Osteocyte (in vitro differentiated cells): ENCODE data around the gene CAMSAP1. TPM values are rescaled to one million over a fixed set of nuclear protein-coding genes. Genes with fewer than 3 reads are reported as not detected.
"Not testable (repeated sequence)": the region's sequence is repeated elsewhere in the genome, so short reads cannot be mapped to it uniquely, and the experiment has no call there.

Source experiments
- DNase-seq: peaks from one replicate; pipeline ENCODE4 v3.0.0; 2021; ENCODE audit warnings: mixed read lengths; ENCODE audit not compliant: unreplicated experiment; ENCODE audit errors: extremely low spot score
- H3K27ac Mint-ChIP-seq: one replicate; pipeline ENCODE4 v1.8.0; 2021; ENCODE audit warnings: mild to moderate bottlenecking, mixed read lengths; ENCODE audit not compliant: unreplicated experiment
- H3K27me3 Mint-ChIP-seq: one replicate; pipeline ENCODE4 v1.8.0; 2021; ENCODE audit warnings: mixed read lengths; ENCODE audit not compliant: unreplicated experiment
- H3K36me3 Mint-ChIP-seq: one replicate; pipeline ENCODE4 v1.8.0; 2021; ENCODE audit warnings: mixed read lengths; ENCODE audit not compliant: unreplicated experiment
- H3K4me1 Mint-ChIP-seq: one replicate; pipeline ENCODE4 v1.8.0; 2021; ENCODE audit warnings: mixed read lengths; ENCODE audit not compliant: unreplicated experiment
- H3K4me3 Mint-ChIP-seq: one replicate; pipeline ENCODE4 v1.8.0; 2021; ENCODE audit warnings: mild to moderate bottlenecking, moderate library complexity, mixed read lengths; ENCODE audit not compliant: unreplicated experiment
- H3K9me3 Mint-ChIP-seq: one replicate; pipeline ENCODE4 v1.8.0; 2021; ENCODE audit warnings: mixed read lengths; ENCODE audit not compliant: unreplicated experiment
- total RNA-seq: library from RNA; stranded (reverse); gene quantifications from 2 replicates; pipeline ENCODE4 v1.2.1, GENCODE V29; 2021
- TF ChIP-seq, protein P1 (sequence below): fragments of 200-600 bp; sonication (generic); IDR thresholded peaks from 2 replicates; pipeline ENCODE4 v1.5.0; 2021; ENCODE audit warnings: antibody characterized with exemption, mild to moderate bottlenecking, moderate library complexity

CAMSAP1 gene
- total RNA-seq, 1 donor from 2014 or later = 34.4 TPM

DNA sequence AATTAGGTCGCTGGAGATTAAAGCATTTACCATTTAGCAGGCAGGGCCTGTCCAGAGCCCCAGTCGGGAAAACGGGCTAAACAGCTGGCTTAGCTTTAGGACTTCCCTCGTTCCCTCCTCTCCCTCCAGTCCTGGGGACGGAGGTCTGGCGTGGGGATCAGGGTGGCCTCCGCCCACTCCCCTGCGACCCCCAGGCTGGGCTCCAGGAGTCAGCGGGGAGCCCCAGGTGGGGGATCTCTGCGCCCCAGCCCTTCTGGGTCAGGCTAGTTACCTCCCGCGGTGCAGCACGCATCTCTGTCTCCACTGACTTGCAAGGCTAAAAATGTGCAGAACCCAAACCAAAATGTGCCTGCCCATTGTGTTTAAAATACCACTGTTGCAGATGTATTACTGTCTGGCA lies 16.2 kb upstream of the CAMSAP1 start:
- Mint-ChIP-seq H3K4me1 (peaks cover 17% of the 10 kb centered on the region), H3K4me3 (no peak overlapping the region), H3K27ac (no peak overlapping the region), H3K27me3 (no peaks in the 10 kb centered on the region), H3K9me3 (peaks cover 7% of the 10 kb centered on the region), H3K36me3 (peaks cover 5% of the 10 kb centered on the region)
- TF ChIP-seq, protein P1, sequence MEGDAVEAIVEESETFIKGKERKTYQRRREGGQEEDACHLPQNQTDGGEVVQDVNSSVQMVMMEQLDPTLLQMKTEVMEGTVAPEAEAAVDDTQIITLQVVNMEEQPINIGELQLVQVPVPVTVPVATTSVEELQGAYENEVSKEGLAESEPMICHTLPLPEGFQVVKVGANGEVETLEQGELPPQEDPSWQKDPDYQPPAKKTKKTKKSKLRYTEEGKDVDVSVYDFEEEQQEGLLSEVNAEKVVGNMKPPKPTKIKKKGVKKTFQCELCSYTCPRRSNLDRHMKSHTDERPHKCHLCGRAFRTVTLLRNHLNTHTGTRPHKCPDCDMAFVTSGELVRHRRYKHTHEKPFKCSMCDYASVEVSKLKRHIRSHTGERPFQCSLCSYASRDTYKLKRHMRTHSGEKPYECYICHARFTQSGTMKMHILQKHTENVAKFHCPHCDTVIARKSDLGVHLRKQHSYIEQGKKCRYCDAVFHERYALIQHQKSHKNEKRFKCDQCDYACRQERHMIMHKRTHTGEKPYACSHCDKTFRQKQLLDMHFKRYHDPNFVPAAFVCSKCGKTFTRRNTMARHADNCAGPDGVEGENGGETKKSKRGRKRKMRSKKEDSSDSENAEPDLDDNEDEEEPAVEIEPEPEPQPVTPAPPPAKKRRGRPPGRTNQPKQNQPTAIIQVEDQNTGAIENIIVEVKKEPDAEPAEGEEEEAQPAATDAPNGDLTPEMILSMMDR = no peak
- no peak for DNase-seq

DNA sequence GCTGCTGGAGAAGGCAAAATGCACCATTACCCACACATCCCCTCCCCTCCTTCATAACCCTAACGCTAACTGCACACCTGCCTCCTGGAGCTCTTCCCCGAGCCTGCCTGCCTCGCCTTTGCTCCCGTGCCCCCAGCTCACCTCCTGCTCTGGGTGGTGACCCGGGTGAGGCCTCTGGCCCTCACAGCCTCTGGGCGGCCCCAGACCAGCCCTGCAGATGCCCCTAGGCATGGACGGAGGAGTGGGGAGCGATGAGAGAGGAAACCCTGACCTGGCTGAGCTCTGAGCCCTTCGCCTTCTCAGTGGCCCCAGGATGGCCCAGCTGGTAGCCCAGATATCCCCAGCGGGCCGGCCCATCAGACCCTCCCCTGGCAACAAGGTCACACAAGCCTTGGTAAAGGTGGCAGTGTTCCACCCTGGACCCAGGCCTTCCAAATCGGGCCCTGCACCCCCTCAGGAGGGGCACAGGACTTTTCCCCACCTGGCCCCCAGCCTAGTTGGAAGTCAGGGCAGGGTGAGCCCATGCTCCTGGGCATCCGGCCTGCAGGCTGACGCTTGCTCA lies 14.5 kb upstream of the CAMSAP1 start:
- Mint-ChIP-seq H3K9me3 (peaks cover 12% of the 10 kb centered on the region), H3K4me1 (peaks cover 6% of the 10 kb centered on the region), H3K36me3 (peaks cover 12% of the 10 kb centered on the region), H3K27ac (no peak overlapping the region), H3K4me3 (no peak overlapping the region), H3K27me3 (no peaks in the 10 kb centered on the region)
- DNase-seq = no peak
- TF ChIP-seq, protein P1 = no peak

- peaks cover 2% of the 10 kb centered on the region for H3K4me1 Mint-ChIP-seq
- TF ChIP-seq, protein P1 = no peak
- no peak overlapping the region for H3K4me3 Mint-ChIP-seq
- peaks cover 17% of the 10 kb centered on the region for H3K9me3 Mint-ChIP-seq
- no peak for DNase-seq
- H3K27ac Mint-ChIP-seq = no peak overlapping the region
- H3K27me3 Mint-ChIP-seq = no peaks in the 10 kb centered on the region
- peaks cover 18% of the 10 kb centered on the region for H3K36me3 Mint-ChIP-seq
Measured at GRCh38 chr9:135920973-135921585, 13.7 kb upstream of the CAMSAP1 start.

DNA sequence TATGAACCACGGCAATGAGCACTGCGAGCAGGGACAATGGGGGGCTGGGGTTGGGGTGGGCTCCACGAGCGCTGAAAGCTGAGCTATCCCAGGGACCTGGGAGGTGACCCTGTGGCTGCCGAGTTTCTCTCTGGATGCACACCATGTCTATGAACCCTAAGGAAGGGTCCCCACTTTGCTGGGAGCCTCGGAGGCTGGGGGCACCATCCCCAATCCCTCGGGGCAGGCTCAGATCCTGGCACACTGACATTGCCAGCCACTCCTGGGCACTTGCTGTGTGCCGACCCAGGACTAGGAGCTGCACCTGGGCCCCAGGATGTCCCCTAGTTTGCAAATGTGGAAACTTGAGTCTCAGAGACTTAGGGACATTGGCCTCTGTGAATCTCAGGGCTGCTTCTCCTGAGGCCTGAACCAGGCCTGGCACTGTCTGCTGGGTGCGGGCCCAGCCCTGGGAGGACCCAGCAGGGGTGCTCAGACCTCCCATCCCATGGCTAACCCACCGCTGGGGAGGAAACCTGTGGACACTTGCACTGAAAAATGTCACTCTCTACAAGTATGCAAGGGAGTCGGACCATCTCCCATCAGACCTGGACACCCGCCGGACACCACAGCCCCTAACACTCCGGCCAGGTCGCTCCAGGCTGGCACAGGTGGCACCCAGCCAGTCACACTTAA lies 13.0 kb upstream of the CAMSAP1 start:
- Mint-ChIP-seq H3K9me3 (peaks cover 23% of the 10 kb centered on the region), H3K27me3 (no peaks in the 10 kb centered on the region), H3K4me3 (no peak overlapping the region), H3K27ac (no peak overlapping the region), H3K4me1 (no peaks in the 10 kb centered on the region), H3K36me3 (peaks cover 25% of the 10 kb centered on the region)
- TF ChIP-seq, protein P1 = no peak
- no peak for DNase-seq

GRCh38 chr9:135919318-135919890 lies 12.1 kb upstream of the CAMSAP1 start:
- no peak overlapping the region for H3K27ac Mint-ChIP-seq
- H3K4me3 Mint-ChIP-seq = no peak overlapping the region
- TF ChIP-seq, protein P1 = no peak
- no peak for DNase-seq
- peaks cover 23% of the 10 kb centered on the region for H3K9me3 Mint-ChIP-seq
- peaks cover 34% of the 10 kb centered on the region for H3K36me3 Mint-ChIP-seq
- H3K4me1 Mint-ChIP-seq = no peaks in the 10 kb centered on the region
- no peaks in the 10 kb centered on the region for H3K27me3 Mint-ChIP-seq

- DNase-seq, H3K27ac Mint-ChIP-seq, H3K4me1 Mint-ChIP-seq, H3K4me3 Mint-ChIP-seq, H3K27me3 Mint-ChIP-seq: not testable (repeated sequence)
- Mint-ChIP-seq H3K9me3 (peaks cover 37% of the 10 kb centered on the region), H3K36me3 (peaks cover 53% of the 10 kb centered on the region)
Measured at GRCh38 chr9:135916227-135916626, 8.9 kb upstream of the CAMSAP1 start.
